ENCODE data around the gene INTS11. TPM values are rescaled to one million over a fixed set of nuclear protein-coding genes. Genes with fewer than 3 reads are reported as not detected.

Gene INTS11
- total and polyA plus RNA-seq, 2 donors (not counting 1 experiment from before 2014, with no cell fraction given): 149 to 245 TPM

GRCh38 chr1:1344655-1345361, 20.3 kb upstream of the INTS11 start:
- no peaks in the 10 kb centered on the region for H3K27me3 ChIP-seq (replicated peaks in 1 of 4; ENCODE audit: control extremely low read depth in 1 of 4, control insufficient read depth in 3 of 4, insufficient read depth in 4 of 4, low read length in 3 of 4)
- Mint-ChIP-seq H3K27me3 (no peaks in the 10 kb centered on the region), H3K4me1 (peaks cover 15% of the 10 kb centered on the region), H3K4me3 (no peak overlapping the region), H3K9me3 (ENCODE audit: insufficient read depth) (no peaks in the 10 kb centered on the region), H3K27ac (no peak overlapping the region)
- H3K27ac ChIP-seq (ENCODE audit: low read length in 2 of 2): no peak overlapping the region
- H4K20me1 ChIP-seq (ENCODE audit: control insufficient read depth, insufficient read depth, low read length, poor library complexity, severe bottlenecking): peaks cover 41% of the 10 kb centered on the region
- no peak for ATAC-seq (ENCODE audit: low read depth)
- no peak overlapping the region for H3K4me2 ChIP-seq (replicated peaks; ENCODE audit: low read depth, low read length, poor library complexity, severe bottlenecking)
- intact Hi-C loops (cut with micrococcal nuclease): no loop called here
- H3K79me2 ChIP-seq (ENCODE audit: control insufficient read depth, insufficient read depth, low read length): peaks cover 34% of the 10 kb centered on the region
- H3K9me3 ChIP-seq (ENCODE audit: control extremely low read depth in 1 of 3, control insufficient read depth in 2 of 3, insufficient read depth in 1 of 3, low read length in 2 of 3): peaks cover 0 to 7% (median 0%) of the 10 kb centered on the region in 3 donors
- 83% methylated on average over 14 of the region's 15 CpGs for WGBS (ENCODE audit: insufficient coverage)
- no peak overlapping the region for H2AFZ ChIP-seq (ENCODE audit: insufficient read depth, low read depth, low read length, poor library complexity, severe bottlenecking)
- ChIA-PET CTCF (interaction anchor here (0.6 kb wide), 1 partner anchor 337 kb away, joined by 4 read pairs; no protein-coding TSS in a partner anchor), POLR2A (no interaction called here)
- H3K4me1 ChIP-seq (ENCODE audit: control insufficient read depth in 2 of 2, insufficient read depth in 2 of 2, low read length in 2 of 2): peaks cover 6 to 13% of the 10 kb centered on the region in 2 donors
- TF ChIP-seq EZH2 (IDR thresholded peaks at IDR 0.05; ENCODE audit: borderline replicate concordance, insufficient read depth, low read depth, low read length, poor library complexity, severe bottlenecking) (no peak), CTCF (IDR thresholded peaks at IDR 0.05) (no peak)
- no peak overlapping the region for H3K9ac ChIP-seq (ENCODE audit: low read length)
- H3K36me3 ChIP-seq (replicated peaks in 1 of 2; ENCODE audit: control extremely low read depth in 1 of 2, control insufficient read depth in 1 of 2, extremely low read depth in 1 of 2, insufficient read depth in 2 of 2, low read length in 1 of 2): peaks cover 0 to 4% of the 10 kb centered on the region in 2 experiments
- DNase-seq: no peak
- H3K4me3 ChIP-seq (ENCODE audit: control extremely low read depth in 1 of 5, extremely low read depth in 1 of 5, insufficient read depth in 1 of 5, low read depth in 2 of 5, low read length in 4 of 5): no peak overlapping the region

GRCh38 chr1:1343811-1344421, 19.5 kb upstream of the INTS11 start:
- CTCF ChIA-PET: interaction anchor here (0.6 kb wide), 1 partner anchor 338 kb away, joined by 4 read pairs; no protein-coding TSS in a partner anchor
- H3K79me2 ChIP-seq (ENCODE audit: control insufficient read depth, insufficient read depth, low read length): peaks cover 34% of the 10 kb centered on the region
- H3K9me3 Mint-ChIP-seq (ENCODE audit: insufficient read depth): no peaks in the 10 kb centered on the region
- DNase-seq (no peak), ATAC-seq (ENCODE audit: low read depth) (no peak)
- POLR2A ChIA-PET: no interaction called here
- no peak overlapping the region for H3K9ac ChIP-seq (ENCODE audit: low read length)
- peaks cover 6 to 13% of the 10 kb centered on the region in 2 donors for H3K4me1 ChIP-seq (ENCODE audit: control insufficient read depth in 2 of 2, insufficient read depth in 2 of 2, low read length in 2 of 2)
- intact Hi-C loops (cut with micrococcal nuclease): no loop called here
- peaks cover 15% of the 10 kb centered on the region for H3K4me1 Mint-ChIP-seq
- no peak overlapping the region for H3K27ac ChIP-seq (ENCODE audit: low read length in 2 of 2)
- H3K27me3 Mint-ChIP-seq: no peaks in the 10 kb centered on the region
- peaks cover 41% of the 10 kb centered on the region for H4K20me1 ChIP-seq (ENCODE audit: control insufficient read depth, insufficient read depth, low read length, poor library complexity, severe bottlenecking)
- 93% methylated on average over 24 of the region's 24 CpGs for WGBS (ENCODE audit: insufficient coverage)
- no peak overlapping the region for H3K27ac Mint-ChIP-seq
- no peak overlapping the region for H3K4me3 Mint-ChIP-seq
- H2AFZ ChIP-seq (ENCODE audit: insufficient read depth, low read depth, low read length, poor library complexity, severe bottlenecking): no peak overlapping the region
- H3K27me3 ChIP-seq (replicated peaks in 1 of 4; ENCODE audit: control extremely low read depth in 1 of 4, control insufficient read depth in 3 of 4, insufficient read depth in 4 of 4, low read length in 3 of 4): no peaks in the 10 kb centered on the region
- H3K4me3 ChIP-seq (ENCODE audit: control extremely low read depth in 1 of 5, extremely low read depth in 1 of 5, insufficient read depth in 1 of 5, low read depth in 2 of 5, low read length in 4 of 5): no peak overlapping the region
- peaks cover 0 to 5% of the 10 kb centered on the region in 2 experiments for H3K36me3 ChIP-seq (replicated peaks in 1 of 2; ENCODE audit: control extremely low read depth in 1 of 2, control insufficient read depth in 1 of 2, extremely low read depth in 1 of 2, insufficient read depth in 2 of 2, low read length in 1 of 2)
- TF ChIP-seq CTCF (IDR thresholded peaks at IDR 0.05): no peak
- no peak for TF ChIP-seq EZH2 (IDR thresholded peaks at IDR 0.05; ENCODE audit: borderline replicate concordance, insufficient read depth, low read depth, low read length, poor library complexity, severe bottlenecking)
- H3K9me3 ChIP-seq (ENCODE audit: control extremely low read depth in 1 of 3, control insufficient read depth in 2 of 3, insufficient read depth in 1 of 3, low read length in 2 of 3): peaks cover 0 to 7% (median 0%) of the 10 kb centered on the region in 3 donors
- no peak overlapping the region for H3K4me2 ChIP-seq (replicated peaks; ENCODE audit: low read depth, low read length, poor library complexity, severe bottlenecking)
